HG02943 (cell line): ENCODE data around the gene ZBTB1.
A peak's percentile ranks its signal among the peaks of the same experiment; 100 is the strongest.
"Not testable (repeated sequence)": the region's sequence is repeated elsewhere in the genome, so short reads cannot be mapped to it uniquely, and the experiment has no call there.

Experiments
- ATAC-seq: cut with Tn5 transposase; IDR thresholded peaks from one replicate; pipeline ENCODE4 v1.9.1; 2021; ENCODE audit warnings: mild to moderate bottlenecking, low read depth, moderate library complexity; ENCODE audit not compliant: unreplicated experiment

The ZBTB1 gene

GRCh38 chr14:64522591-64523355 is 18.2 kb downstream of the ZBTB1 start:
- ATAC-seq, result no peak

GRCh38 chr14:64525354-64525753 is 20.8 kb downstream of the ZBTB1 start:
- no peak for ATAC-seq

- no peak for ATAC-seq
These were observed 27.0 kb downstream of the ZBTB1 start for GRCh38 chr14:64531567-64531966.

- ATAC-seq, result no peak
These were observed 32.1 kb downstream of the ZBTB1 start for GRCh38 chr14:64536488-64537245.

GRCh38 chr14:64540208-64541202 is 35.9 kb downstream of the ZBTB1 start, which contains the start of gene HSPA2:
Gene HSPA2, plus strand, starts transcription at chr14:64540741. Its CDS starts 109 bp downstream, at chr14:64540850.
- ATAC-seq, result peak; percentile 91

GRCh38 chr14:64541261-64541971 is 36.8 kb downstream of the ZBTB1 start:
- no peak for ATAC-seq

GRCh38 chr14:64541972-64542835 is 37.6 kb downstream of the ZBTB1 start:
- no peak for ATAC-seq

GRCh38 chr14:64542836-64543201 is 38.2 kb downstream of the ZBTB1 start:
- ATAC-seq, result no peak

- ATAC-seq, result no peak
These were observed 40.2 kb downstream of the ZBTB1 start for GRCh38 chr14:64544607-64545312.

- no peak for ATAC-seq
These were observed 44.4 kb downstream of the ZBTB1 start for GRCh38 chr14:64549016-64549415.

- no peak for ATAC-seq
These were observed 45.4 kb downstream of the ZBTB1 start, which contains the start of gene PPP1R36 for GRCh38 chr14:64549791-64550620. Gene PPP1R36, plus strand, starts transcription at chr14:64549961. Its CDS starts 37 bp downstream, at chr14:64549998.

GRCh38 chr14:64550621-64551333 is 46.2 kb downstream of the ZBTB1 start:
- ATAC-seq, result no peak

- ATAC-seq, result no peak
These were observed 50.0 kb downstream of the ZBTB1 start for GRCh38 chr14:64554556-64554955.

GRCh38 chr14:64556526-64556925 is 52.0 kb downstream of the ZBTB1 start:
- no peak for ATAC-seq

GRCh38 chr14:64558216-64558615 is 53.6 kb downstream of the ZBTB1 start:
- ATAC-seq, result not testable (repeated sequence)

- ATAC-seq, result no peak
These were observed 57.1 kb downstream of the ZBTB1 start for GRCh38 chr14:64561631-64562030.

- no peak for ATAC-seq
These were observed 57.9 kb downstream of the ZBTB1 start for GRCh38 chr14:64562436-64562835.
